IMR-90 (cell line): Measurements from ENCODE around the gene DYNLRB1. TPM values are rescaled to one million over a fixed set of nuclear protein-coding genes. Genes with fewer than 3 reads are reported as not detected.
"Not testable (repeated sequence)": the region's sequence is repeated elsewhere in the genome, so short reads cannot be mapped to it uniquely, and the experiment has no call there.

ENCODE experiments used
- ATAC-seq: fragments of 200-7000 bp; cut with Tn5 transposase; 2 replicates; pipeline ENCODE4 v1.9.1; 2020; ENCODE audit warnings: low read depth, mild to moderate bottlenecking, moderate library complexity
- BruUV-seq: library from RNA; stranded (reverse); fragments of 400-500 nt; replicated peaks from 2 replicates; lab custom pipeline; 2021; lab: Mats Ljungman, UMichigan
- CTCF ChIA-PET: fragments of 300-600 bp; formaldehyde crosslinking; extraction: SDS; loops from one replicate; lab custom pipeline; 2021; ENCODE audit warnings: antibody characterized with exemption; lab: Yijun Ruan, JAX
- POLR2A ChIA-PET: fragments of 300-600 bp; sonication (Branson Sonifier 250); formaldehyde crosslinking; loops from one replicate; lab custom pipeline; 2022; ENCODE audit warnings: antibody characterized with exemption; ENCODE audit not compliant: unreplicated experiment; lab: Charles Lee
- DNase-seq: peaks from one replicate; pipeline ENCODE4 v3.0.0; 2013
- H2AFZ ChIP-seq: replicated peaks from 2 replicates; pipeline ENCODE3; 2013; ENCODE audit warnings: low read length, mild to moderate bottlenecking; ENCODE audit not compliant: poor library complexity
- H2AK5ac ChIP-seq: 2 replicates; pipeline ENCODE4 v1.6.1; 2013; ENCODE audit warnings: low read depth, low read length, inconsistent platforms
- H2AK9ac ChIP-seq: replicated peaks from 2 replicates; pipeline ENCODE3; 2013; ENCODE audit warnings: mild to moderate bottlenecking, low read depth, low read length, moderate library complexity; ENCODE audit not compliant: poor library complexity
- H2BK120ac ChIP-seq: 2 replicates; pipeline ENCODE4 v1.6.1; 2013; ENCODE audit warnings: low read depth, low read length, inconsistent platforms
- H2BK15ac ChIP-seq: 3 replicates; pipeline ENCODE4 v1.6.1; 2013; ENCODE audit warnings: low read depth, low read length, inconsistent platforms
- H2BK20ac ChIP-seq: 2 replicates; pipeline ENCODE4 v1.6.1; 2013; ENCODE audit warnings: low read depth, mild to moderate bottlenecking, inconsistent platforms, low read length, moderate library complexity
- H2BK5ac ChIP-seq: 2 replicates; pipeline ENCODE4 v1.6.1; 2013; ENCODE audit warnings: mild to moderate bottlenecking, low read depth, low read length, inconsistent platforms; ENCODE audit not compliant: poor library complexity, severe bottlenecking
- H3K14ac ChIP-seq: replicated peaks from 2 replicates; pipeline ENCODE4 v1.6.1; 2013; ENCODE audit warnings: low read depth, low read length, inconsistent platforms
- H3K18ac ChIP-seq: 2 replicates; pipeline ENCODE4 v1.6.1; 2013; ENCODE audit warnings: low read depth, low read length, control low read depth
- H3K23ac ChIP-seq: 2 replicates; pipeline ENCODE4 v1.6.1; 2013; ENCODE audit warnings: low read depth, low read length, inconsistent platforms
- H3K27ac ChIP-seq: 2 replicates; pipeline ENCODE4 v1.5.1; 2013; ENCODE audit warnings: mild to moderate bottlenecking, control low read depth, low read length; ENCODE audit not compliant: insufficient read depth
- H3K27me3 ChIP-seq: 2 replicates; pipeline ENCODE4 v1.6.1; 2013; ENCODE audit warnings: low read length; ENCODE audit not compliant: control insufficient read depth, insufficient read depth
- H3K36me3 ChIP-seq: 2 replicates; pipeline ENCODE4 v1.6.1; 2013; ENCODE audit warnings: low read length, mixed read lengths; ENCODE audit not compliant: control insufficient read depth, insufficient read depth
- H3K4ac ChIP-seq: 2 replicates; pipeline ENCODE4 v1.6.1; 2013; ENCODE audit warnings: low read depth, low read length, inconsistent platforms
- H3K4me1 ChIP-seq: 2 replicates; pipeline ENCODE4 v1.6.1; 2013; ENCODE audit warnings: low read length, mixed read lengths; ENCODE audit not compliant: control insufficient read depth, insufficient read depth
- H3K4me2 ChIP-seq: 2 replicates; pipeline ENCODE4 v1.6.1; 2013; ENCODE audit warnings: low read depth, mild to moderate bottlenecking, control low read depth, low read length, moderate library complexity
- H3K4me3 ChIP-seq: 2 replicates; pipeline ENCODE4 v1.5.1; 2013; ENCODE audit warnings: low read depth, mild to moderate bottlenecking, control low read depth, low read length, moderate library complexity; ENCODE audit not compliant: insufficient read depth
- H3K56ac ChIP-seq: 2 replicates; pipeline ENCODE4 v1.6.1; 2013; ENCODE audit warnings: low read length, inconsistent platforms; ENCODE audit not compliant: insufficient read depth; ENCODE audit errors: extremely low read depth
- H3K79me1 ChIP-seq, 2 experiments: 2 replicates each; pipeline ENCODE4 v1.6.1; 2013; ENCODE audit warnings: low read length in 2 of 2, inconsistent platforms in 1 of 2, low read depth in 1 of 2
- H3K9ac ChIP-seq: 2 replicates; pipeline ENCODE4 v1.6.1; 2013; ENCODE audit warnings: low read depth, low read length, control low read depth
- H3K9me1 ChIP-seq: 2 replicates; pipeline ENCODE4 v1.6.1; 2013; ENCODE audit warnings: low read length, inconsistent platforms; ENCODE audit not compliant: insufficient read depth
- H3K9me3 ChIP-seq: 2 replicates; pipeline ENCODE4 v1.6.1; 2013; ENCODE audit warnings: low read length; ENCODE audit not compliant: control insufficient read depth, insufficient read depth
- H4K20me1 ChIP-seq: 2 replicates; pipeline ENCODE4 v1.6.1; 2013; ENCODE audit warnings: low read length, inconsistent platforms; ENCODE audit not compliant: insufficient read depth
- H4K5ac ChIP-seq: 2 replicates; pipeline ENCODE4 v1.6.1; 2013; ENCODE audit warnings: mild to moderate bottlenecking, low read depth, low read length, control low read depth
- H4K8ac ChIP-seq, 2 experiments: 2 replicates each; pipeline ENCODE4 v1.6.1; 2013; ENCODE audit warnings: low read depth in 2 of 2, low read length in 2 of 2, control low read depth in 1 of 2, inconsistent platforms in 1 of 2
- H4K91ac ChIP-seq: 2 replicates; pipeline ENCODE4 v1.6.1; 2013; ENCODE audit warnings: low read depth, low read length, inconsistent platforms; ENCODE audit not compliant: insufficient read depth
- WGBS, 2 experiments: methylation state at CpG; one replicate each; pipeline versions ENCODE4 v1.1.5 to v1.1.7; 2013; ENCODE audit warnings: missing lambda C conversion rate in 2 of 2; ENCODE audit not compliant: insufficient read length in 1 of 2; ENCODE audit errors: extremely low coverage in 2 of 2; 5-methylcytosine and 5-hydroxymethylcytosine counted together
- dilution Hi-C: fragments of 300-500 bp; cut with HindIII; formaldehyde crosslinking; loops from one replicate; pipeline ENCODE4 v1.14.3; 2018; ENCODE audit warnings: low sequenced_read_pairs; ENCODE audit not compliant: unreplicated experiment
- in situ Hi-C: fragments of 300-500 bp; cut with MboI; formaldehyde crosslinking; loops from 3 replicates; pipeline ENCODE4 v1.14.3; 2019; ENCODE audit warnings: low sequenced_read_pairs, inconsistent platforms, mixed read lengths
- intact Hi-C: fragments of 100-400 bp; cut with micrococcal nuclease; formaldehyde crosslinking; loops from 2 replicates; pipeline ENCODE4 v1.10.0; 2022
- polyA plus RNA-seq, 3 experiments: library from polyadenylated mRNA; depleted of rRNA; stranded (reverse); fragments of >200 nt; gene quantifications; 2 replicates each; pipeline ENCODE4 v1.2.3, GENCODE V29; 2012; ENCODE audit warnings: low replicate concordance in 1 of 3
- total RNA-seq: library from RNA; depleted of rRNA; stranded (reverse); fragments of >200 nt; gene quantifications from 2 replicates; pipeline ENCODE4 v1.2.3, GENCODE V29; 2012

The DYNLRB1 gene
- total and polyA plus RNA-seq, 2 of the 4 experiments (the other 2 are of a cell fraction), result 82.4 to 380 TPM

GRCh38 chr20:34483585-34484220, 32.5 kb upstream of the DYNLRB1 start:
- H2BK20ac ChIP-seq, BruUV-seq, dilution Hi-C loops, H4K20me1 ChIP-seq, H2AFZ ChIP-seq, H2BK120ac ChIP-seq, H2AK9ac ChIP-seq, H3K56ac ChIP-seq, POLR2A ChIA-PET, H3K14ac ChIP-seq, H3K27me3 ChIP-seq, H3K9me1 ChIP-seq, H2BK5ac ChIP-seq, H3K4me2 ChIP-seq, H4K91ac ChIP-seq, H3K9me3 ChIP-seq, H3K4me3 ChIP-seq, in situ Hi-C loops, H3K18ac ChIP-seq, H3K23ac ChIP-seq, DNase-seq, H2BK15ac ChIP-seq, H3K4me1 ChIP-seq, ATAC-seq, H4K5ac ChIP-seq, H2AK5ac ChIP-seq, H3K27ac ChIP-seq, H3K4ac ChIP-seq, H3K9ac ChIP-seq, intact Hi-C loops, H4K8ac ChIP-seq: not testable (repeated sequence)
- no CpG with 5 or more reads among the region's 3 CpGs for WGBS, 2 experiments
- H3K36me3 ChIP-seq, result peaks cover 52% of the 10 kb centered on the region
- H3K79me1 ChIP-seq, result peaks cover 14 to 33% of the 10 kb centered on the region in 2 experiments
- CTCF ChIA-PET, result interaction anchor here (1.9 kb wide), 1 partner anchor 171 kb away, joined by 8 read pairs; no protein-coding TSS in a partner anchor
